Ramos (cell line): Measurements from ENCODE around the gene ADTRP.
"Not testable (repeated sequence)": the region's sequence is repeated elsewhere in the genome, so short reads cannot be mapped to it uniquely, and the experiment has no call there.

Experiments used
- in situ Hi-C: fragments of 300-500 bp; cut with MboI; formaldehyde crosslinking; loops from one replicate; pipeline ENCODE4 v1.14.3; 2022; ENCODE audit warnings: low sequenced_read_pairs; ENCODE audit not compliant: unreplicated experiment

The ADTRP gene

DNA sequence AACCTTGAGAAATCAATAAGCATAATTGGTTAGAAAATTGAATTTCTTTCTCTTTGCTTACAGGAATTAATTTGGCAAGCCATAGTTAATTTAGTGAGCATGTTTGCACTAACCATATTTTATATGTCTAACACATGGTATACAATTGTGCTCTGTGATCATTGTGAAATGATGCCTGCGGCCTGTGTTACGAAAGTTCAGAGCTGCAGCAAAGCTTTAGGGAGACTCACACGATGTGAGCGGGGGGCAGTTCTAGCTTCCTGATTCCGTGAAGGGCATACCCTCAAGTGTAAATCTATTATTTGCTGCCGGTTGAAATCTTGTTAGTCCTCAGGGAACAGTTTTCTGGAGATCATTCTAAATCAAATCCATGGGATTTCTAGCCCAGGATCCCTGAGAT is 25.5 kb upstream of the ADTRP start:
- in situ Hi-C loops = no loop called here

DNA sequence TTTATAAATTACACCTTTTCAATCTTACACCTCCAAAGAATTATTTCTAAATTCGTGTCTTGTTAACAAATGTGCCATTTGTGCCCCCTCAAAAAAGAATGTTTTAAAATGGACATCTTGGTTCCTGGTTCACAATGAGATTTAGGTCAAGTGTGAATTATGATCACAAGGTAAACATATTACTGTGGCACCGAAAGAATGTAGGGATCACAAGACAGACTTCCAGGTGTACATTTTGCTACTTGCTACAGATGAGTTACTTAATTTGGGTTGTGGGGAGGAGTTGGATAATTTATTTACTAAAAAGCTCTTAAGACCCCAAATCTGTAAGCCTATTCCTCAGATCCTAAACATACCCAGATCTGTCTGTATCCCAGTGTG is 25.0 kb upstream of the ADTRP start:
- in situ Hi-C loops = no loop called here

DNA sequence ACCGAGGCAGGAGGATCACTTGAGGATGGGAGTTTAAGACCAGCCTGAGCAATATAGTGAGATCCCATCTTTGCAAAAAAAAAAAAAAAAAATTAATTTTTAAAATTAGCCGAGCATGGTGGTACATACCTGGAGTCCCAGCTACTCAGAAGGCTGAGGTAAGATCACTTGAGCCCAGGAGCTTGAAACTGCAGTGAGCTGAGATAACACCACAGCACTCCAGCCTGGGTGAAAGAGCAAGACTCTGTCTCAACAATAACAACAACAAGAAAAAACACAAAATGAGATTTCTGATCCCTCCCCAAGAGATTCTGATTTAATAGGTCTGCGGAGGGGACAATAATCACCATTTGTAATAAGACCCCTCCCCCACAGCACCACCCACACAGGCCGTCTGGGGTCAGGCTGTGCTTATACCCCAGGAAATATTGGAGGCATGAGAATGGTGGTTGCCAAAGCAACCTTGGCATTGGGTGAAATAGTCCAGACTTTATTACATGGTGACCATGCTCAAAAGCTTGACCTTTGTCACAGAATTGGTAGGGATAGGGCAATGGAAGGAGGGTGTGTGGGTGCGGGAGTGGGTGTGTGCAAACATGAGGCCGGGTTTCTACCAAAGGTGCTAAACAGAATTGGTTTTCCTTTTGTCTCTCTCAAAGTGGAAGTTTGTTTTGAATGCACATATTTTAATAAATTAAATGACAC is 24.4 kb upstream of the ADTRP start:
- in situ Hi-C loops = no loop called here

DNA sequence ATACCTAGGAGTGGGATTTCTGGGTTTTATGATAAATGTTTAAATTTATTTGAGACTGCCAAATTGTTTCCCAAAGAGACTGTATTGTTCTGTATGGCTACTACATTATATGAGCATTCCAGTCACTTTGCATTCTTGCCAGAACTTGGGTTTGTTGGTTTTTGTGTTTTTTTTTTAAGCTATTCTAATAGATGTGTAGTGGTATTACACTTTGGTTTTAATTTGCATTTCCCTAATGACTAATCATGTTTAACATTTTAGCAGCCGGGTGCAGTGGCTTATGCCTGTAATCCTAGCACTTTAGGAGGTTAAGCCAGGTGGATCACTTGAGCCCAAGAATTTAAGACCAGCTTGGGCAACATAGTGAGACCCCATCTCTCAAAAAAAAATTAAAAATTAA is 21.9 kb upstream of the ADTRP start:
- in situ Hi-C loops = not testable (repeated sequence)

DNA sequence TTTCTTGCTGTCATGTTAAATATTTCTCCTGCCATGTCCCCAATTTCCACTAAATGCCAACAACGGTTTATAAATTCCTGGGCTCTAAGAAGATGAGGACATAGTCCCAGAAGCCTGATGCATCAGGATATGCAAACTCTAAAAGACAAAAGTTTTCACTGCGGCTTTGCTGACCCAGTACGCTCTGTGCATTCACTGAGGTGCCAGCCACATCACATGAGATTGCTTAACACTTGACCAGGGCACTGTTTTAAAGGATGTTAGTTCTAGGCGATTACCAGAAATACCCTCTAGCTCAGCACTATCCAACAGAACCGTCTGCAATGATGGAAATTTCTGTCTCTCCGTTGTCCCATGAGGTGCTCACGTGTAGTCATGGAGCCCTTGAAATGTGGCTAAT is 19.9 kb upstream of the ADTRP start:
- in situ Hi-C loops = no loop called here

DNA sequence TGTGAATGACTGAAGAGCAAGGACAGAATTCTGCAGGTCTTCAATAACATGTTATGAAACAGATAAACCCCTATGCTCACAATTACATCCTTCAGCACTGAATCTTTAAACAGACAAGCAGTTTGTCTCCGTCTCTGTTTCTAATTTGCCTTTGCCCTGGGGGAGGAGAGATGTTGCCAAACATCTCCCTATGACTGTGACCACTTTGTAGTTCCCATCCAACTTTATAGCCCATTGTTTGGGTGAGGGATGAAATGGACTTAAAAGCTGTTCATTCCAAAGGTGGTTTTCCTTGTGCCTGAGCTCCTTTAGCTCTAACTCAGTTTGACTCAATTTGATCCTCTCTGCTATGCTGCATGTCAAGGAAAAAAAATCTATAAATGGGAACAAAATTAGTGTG is 19.5 kb upstream of the ADTRP start:
- in situ Hi-C loops = no loop called here

DNA sequence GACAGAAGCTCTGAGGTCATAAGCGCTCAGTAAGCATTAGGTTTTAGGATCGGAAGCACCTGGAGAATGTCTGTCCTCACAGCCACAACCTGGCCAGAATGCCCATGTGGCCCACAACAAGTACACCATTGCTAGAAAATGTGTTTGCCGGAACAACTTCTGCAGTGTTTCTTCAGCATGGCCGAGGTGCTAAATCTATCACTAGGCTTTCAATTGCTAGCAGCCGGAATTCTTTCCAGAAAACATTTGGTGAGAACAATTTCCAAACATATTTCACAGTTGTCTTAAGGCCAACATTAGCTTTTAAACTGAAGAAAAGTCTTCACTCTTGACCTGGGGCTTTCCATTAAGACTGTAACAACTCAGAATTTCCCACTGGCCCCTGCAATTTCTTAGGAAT is 18.2 kb upstream of the ADTRP start:
- in situ Hi-C loops = no loop called here

DNA sequence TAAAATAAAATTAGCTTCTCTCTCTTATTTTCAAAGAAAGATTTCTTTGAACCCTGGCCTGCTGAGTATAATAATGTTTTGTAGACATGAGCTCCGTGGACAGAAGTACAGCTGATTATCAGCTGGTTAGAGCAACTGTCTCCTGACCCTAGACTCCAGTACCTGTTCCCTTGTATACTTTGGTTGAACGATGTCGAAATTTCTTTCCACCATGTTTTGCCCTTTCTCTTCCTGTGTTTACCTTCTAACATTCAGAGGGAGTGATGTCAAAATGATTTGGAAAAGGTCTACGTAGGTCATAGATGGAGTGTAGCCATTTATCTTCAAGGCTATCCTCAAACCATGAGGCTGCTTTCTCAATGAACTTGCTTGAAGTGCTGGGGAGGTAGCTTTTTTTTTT is 16.8 kb upstream of the ADTRP start:
- in situ Hi-C loops = no loop called here

DNA sequence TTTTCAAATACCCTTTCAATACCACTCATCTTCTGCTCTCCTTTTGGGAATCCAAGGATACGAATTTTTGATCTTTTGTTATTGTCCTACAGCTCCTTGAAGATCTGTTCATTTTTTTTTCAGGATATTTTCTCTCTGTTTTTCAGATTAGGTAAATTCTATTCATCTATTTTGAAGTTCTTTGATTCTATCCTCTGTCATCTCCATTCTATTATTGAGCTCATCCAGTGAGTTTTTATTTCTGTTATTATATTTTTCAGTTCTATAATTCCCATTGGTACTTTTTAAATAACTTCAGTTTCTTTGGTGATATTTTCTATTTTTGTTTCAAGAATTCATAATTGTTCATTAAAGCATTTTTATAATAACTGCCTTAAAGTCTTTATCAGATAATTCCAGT is 14.7 kb upstream of the ADTRP start:
- in situ Hi-C loops = no loop called here

DNA sequence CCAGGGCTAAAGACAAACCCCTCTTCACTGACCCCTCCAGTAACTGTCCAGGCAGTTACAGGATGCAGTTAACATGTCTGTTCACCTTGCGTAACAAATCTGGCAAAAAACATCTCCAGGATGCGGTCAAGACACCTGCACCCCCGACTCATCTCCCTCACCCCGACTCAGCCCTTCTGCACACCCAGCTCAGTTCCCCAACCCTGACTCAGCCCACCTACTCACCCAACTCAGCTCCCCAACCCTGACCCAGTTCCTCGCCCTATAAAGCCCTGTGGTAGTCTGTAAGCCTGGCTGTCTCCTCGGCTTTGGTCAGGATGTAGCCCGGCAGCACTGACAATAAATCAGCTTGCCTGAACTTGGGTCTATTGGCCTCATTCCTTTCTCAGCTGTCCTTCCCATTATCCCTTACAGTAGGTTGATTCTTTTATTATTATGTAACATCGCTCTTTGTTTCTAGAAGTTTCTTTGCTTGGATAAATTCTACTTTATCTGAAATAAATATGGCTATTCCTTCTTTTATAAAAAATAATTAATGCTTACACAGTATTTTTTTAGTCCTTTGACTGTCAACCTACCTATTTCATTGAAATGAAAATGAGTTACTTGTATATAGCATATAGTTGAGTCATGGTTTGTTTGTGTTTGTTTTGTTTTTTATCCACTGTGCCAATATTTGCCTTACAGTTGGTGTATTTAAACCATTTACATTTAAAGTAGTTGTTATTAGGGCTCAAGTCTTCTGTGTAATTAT is 12.9 kb upstream of the ADTRP start:
- in situ Hi-C loops = no loop called here

DNA sequence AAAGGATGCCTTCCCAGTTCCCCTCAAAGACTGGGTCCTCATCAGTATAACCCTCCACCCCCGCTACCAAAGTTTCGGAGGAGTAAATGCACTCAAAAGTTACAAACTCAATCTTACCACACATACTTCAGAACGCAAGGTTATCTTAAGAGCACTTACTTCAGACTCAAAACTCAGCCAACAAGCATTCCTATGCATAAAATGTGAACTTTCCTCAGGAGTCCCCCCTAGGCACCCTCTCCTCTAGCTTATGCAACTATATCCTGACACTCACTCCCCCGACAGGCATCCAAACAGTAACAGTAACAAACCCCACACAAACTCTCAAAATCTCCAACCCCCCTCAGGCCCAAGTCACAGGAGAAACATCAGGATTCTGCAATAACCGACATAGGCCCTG is 11.1 kb upstream of the ADTRP start:
- in situ Hi-C loops = no loop called here

DNA sequence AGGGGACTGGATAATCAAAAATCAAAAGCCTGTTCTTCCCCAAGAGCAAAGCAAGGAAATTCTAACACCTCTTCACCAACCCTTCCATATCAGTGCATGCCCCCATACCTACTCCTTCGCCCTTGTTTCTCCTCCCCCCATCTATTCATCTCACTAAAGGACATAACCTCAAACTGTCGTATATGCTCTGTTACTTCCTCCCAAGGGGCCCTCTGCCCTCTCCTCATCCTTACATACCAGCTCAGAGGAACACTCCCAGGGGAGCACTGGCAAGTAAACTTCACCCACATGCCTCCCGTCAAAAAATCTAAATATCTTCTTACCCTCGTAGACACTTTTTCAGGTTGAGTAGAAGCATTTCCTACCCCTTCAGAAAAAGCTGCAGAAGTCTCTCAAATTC is 9.4 kb upstream of the ADTRP start:
- in situ Hi-C loops = no loop called here

DNA sequence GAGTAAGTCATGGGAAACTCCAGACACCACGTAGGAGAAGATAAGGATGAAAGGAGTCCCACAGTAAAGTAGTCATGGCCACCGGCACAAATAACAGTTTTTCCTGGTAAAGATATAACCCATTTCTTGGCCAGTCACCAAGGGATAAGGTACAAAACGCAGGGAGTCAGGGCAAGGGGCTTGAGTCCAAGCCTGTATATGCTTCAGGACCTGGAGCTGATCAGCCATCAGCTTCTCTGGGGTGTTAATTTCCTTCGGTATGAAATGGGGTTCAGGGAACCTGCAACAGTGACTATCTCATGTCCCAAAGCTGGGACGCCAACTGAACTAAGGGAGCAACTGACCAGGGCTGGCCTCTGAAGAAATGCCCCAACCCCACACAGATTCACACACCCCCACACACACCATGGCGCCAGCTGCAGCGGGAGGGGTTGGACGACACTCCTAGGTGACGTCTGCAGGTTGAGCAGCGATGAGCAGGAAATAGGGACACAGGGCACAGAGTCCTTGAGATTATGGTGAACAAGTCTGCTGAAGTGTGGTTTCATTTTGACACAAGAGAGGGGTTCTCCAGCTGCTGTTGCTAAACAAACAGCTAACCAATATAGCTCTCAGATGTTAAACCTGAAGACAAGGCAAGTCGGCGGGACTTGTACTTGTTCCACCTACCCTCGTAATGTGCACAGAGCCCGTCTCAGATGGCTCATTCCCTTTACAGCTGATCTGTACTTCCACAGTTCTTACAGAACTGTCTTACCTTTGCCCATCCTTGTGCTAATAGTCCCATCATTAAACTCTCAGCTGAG is 7.4 kb upstream of the ADTRP start:
- in situ Hi-C loops = no loop called here

DNA sequence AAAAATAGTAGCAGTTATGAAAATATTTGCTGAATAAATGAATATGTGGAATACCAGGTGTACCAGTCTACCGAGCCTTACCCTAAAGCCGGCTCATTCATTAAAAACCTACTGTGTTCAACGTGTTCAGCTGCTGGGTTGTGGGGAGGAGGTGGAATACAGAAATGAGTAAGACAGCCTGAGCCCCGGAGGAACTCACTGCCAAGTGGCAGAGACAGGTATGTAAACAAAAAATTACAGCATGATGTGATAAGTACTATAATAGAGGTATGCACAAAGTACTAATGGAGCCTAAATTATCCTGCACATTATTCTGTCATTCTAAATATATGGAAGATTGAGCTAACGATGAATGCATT is 6.8 kb upstream of the ADTRP start:
- in situ Hi-C loops = no loop called here

DNA sequence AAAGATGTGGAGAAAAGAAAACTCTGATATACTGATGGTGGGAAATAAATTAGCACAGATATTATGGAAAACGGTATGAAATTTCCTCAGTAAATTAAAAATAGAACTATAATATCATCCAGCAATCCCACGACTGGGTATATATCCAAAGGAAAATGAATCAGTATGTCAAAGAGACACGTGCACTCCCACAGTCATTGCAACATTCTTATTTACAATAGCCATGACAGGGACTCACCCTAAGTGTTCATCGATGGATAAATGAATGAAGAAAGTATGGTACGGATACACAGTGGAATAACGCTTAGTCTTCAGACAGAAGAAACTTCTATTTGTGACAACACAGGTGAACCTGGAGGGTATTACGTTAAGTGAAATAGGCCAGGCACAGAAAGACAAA is 5.7 kb upstream of the ADTRP start:
- in situ Hi-C loops = no loop called here

DNA sequence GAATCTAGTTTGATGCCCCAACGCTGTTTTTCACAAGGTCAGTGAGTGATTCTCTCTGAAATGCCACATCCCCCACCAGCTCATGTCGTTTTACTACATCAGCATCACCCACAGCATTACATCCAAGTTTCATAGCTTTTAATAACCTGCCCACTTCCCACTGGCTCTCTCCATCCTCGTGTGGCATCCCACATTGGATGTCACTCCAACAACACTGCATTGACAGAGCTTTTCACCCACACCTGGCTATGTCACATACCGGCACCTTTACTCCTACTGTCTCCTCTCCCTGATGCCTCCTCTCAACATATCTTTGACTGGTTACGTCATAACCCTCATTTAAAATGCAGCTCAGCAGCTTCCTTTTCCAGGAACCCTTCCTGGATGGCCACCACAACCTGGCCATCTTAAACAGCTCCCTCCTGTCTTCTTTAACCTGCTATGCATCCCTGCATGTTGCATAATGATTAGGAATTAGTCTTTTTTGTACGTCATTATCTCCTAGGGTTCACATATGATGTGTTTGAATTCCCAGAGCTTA is 5.0 kb upstream of the ADTRP start:
- in situ Hi-C loops = no loop called here

DNA sequence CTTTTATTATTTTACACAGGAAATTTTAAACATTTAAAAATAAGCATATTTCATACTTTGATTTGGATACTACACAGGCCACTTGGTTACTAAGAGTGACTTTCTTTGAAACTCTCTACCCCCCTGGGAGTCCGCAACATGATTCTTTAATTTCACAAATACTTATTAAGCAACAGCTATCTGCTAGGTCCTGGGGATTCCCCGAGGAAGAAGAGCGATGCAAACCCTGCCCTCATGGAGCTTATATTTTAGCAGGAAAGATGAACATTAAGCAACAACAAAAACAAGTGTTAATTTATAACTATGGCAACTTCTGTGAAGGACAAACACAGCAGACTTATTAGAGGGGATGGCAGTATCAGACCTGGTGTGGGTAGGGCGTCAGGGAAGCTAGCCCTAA is 3.9 kb upstream of the ADTRP start:
- in situ Hi-C loops = no loop called here

DNA sequence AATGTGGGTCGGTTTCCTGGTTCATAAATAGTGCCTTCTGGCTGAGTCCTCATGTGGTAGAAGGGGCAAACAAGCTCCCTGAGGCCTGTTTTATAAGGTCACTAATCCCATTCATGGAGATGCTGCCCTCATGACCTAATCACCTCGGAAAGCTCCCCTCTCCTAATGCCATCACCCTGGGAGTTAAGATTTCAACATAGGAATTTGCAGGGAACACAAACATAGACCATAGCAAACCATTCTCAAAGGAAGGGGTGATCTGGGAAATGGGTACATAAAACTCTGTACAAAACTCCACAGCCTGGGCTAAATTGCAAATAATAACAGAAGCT is 1.5 kb upstream of the ADTRP start:
- in situ Hi-C loops = no loop called here

DNA sequence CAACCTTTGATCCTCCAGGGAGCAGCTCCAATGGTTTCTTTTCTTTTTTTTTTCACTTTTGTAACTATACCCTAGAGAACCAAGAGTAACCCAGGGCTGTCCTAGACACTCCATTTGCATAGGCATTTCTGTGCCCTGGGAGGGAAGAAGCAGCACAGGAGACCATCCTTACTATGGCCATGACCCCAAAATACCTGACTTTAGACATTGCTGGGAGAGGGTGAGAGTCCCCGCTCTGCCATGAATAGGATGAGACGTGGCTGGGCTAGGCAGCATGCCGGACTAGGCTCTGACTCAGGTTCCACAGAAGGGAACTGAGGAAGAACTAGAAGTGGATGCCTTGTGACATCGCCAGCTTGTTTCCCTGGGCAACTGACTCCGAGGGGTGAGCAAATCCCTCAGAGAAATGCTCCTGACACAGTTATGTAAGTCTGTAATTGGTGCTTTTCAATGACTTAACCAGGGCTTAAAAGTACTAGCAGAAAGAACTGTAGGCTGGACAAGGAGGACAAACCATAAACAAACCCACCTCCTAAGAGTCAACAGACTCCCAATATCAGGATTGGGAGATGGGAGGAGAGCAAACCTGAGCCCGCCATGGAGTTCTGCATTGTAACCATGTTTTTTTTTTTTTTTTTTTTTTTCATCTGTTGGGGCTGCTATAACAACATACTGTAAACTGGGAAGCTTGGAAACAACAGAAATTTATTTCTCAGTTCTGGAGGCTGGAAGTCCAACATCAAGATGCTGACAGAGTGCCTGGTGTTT is 910 bp upstream of the ADTRP start:
- in situ Hi-C loops = no loop called here

DNA sequence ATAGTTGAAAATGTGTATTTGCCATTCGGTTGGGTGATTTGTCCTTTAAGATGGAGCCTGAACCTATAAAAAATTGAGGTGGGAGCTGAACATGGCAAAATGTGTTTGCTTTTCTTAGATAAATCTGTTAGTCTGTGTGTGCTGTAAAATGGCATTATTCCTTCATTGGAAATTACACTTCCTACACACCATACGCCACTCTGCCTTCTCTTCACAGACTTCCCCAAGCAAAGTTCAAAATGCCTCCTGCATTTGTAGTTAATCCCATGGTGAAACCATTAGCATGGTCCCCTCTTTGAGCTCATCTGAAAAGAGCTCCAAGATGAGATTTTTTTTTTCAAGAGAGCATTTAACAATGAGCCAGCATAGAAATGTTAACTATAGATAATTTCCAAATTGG is 567 bp downstream of the ADTRP start:
- in situ Hi-C loops = no loop called here
